Measurements from ENCODE around the gene STK32C.
"Not testable (repeated sequence)": the region's sequence is repeated elsewhere in the genome, so short reads cannot be mapped to it uniquely, and the experiment has no call there.

Gene STK32C

GRCh38 chr10:132352462-132353308 lies 44.9 kb upstream of the STK32C start:
- DNase-seq (ENCODE audit: low read depth), result peak; percentile 72

DNA sequence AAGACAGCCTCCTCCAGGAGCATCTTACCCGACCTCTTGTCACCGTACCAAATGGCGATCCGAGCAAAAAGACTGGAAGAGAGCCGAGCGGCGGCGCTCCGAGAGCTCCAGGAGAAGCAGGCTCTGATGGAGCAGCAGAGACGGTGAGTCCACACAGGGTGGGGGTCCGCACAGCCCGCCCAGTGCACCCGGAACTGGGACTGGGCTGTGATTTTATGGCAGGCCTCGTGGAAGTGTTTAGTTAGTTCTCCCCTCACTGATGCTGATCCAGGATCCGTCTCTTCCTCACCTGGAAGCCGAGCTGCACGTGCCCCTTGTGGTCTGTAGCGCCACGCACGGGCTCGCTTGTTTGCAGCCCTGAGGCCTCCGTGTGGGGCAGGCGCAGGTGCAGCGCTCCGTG lies 43.9 kb upstream of the STK32C start:
- no peak overlapping the region for H3K4me3 ChIP-seq (ENCODE audit: low read depth, low read length)
- TF ChIP-seq, protein P1, sequence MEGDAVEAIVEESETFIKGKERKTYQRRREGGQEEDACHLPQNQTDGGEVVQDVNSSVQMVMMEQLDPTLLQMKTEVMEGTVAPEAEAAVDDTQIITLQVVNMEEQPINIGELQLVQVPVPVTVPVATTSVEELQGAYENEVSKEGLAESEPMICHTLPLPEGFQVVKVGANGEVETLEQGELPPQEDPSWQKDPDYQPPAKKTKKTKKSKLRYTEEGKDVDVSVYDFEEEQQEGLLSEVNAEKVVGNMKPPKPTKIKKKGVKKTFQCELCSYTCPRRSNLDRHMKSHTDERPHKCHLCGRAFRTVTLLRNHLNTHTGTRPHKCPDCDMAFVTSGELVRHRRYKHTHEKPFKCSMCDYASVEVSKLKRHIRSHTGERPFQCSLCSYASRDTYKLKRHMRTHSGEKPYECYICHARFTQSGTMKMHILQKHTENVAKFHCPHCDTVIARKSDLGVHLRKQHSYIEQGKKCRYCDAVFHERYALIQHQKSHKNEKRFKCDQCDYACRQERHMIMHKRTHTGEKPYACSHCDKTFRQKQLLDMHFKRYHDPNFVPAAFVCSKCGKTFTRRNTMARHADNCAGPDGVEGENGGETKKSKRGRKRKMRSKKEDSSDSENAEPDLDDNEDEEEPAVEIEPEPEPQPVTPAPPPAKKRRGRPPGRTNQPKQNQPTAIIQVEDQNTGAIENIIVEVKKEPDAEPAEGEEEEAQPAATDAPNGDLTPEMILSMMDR (conservative IDR thresholded peaks at IDR 0.05; ENCODE audit: low read depth, low read length), result no peak
- no peak for DNase-seq (ENCODE audit: low read depth)

More at GRCh38 chr10:132352462-132353308, 44.9 kb upstream of the STK32C start:
- TF ChIP-seq, protein P1 (conservative IDR thresholded peaks at IDR 0.05; ENCODE audit: low read depth, low read length), result peak; percentile 84
- not testable (repeated sequence) for H3K4me3 ChIP-seq (ENCODE audit: low read depth, low read length)

- no peak overlapping the region for H3K4me3 ChIP-seq (ENCODE audit: low read depth, low read length)
- TF ChIP-seq, protein P1 (conservative IDR thresholded peaks at IDR 0.05; ENCODE audit: low read depth, low read length), result no peak
- no peak for DNase-seq (ENCODE audit: low read depth)
These were observed 43.2 kb upstream of the STK32C start for GRCh38 chr10:132350946-132351345.

- no peak overlapping the region for H3K4me3 ChIP-seq (ENCODE audit: low read depth, low read length)
- no peak for DNase-seq (ENCODE audit: low read depth)
- TF ChIP-seq, protein P1 (conservative IDR thresholded peaks at IDR 0.05; ENCODE audit: low read depth, low read length), result no peak
These were observed 42.6 kb upstream of the STK32C start for GRCh38 chr10:132350391-132350790.

GRCh38 chr10:132349766-132350165 lies 42.0 kb upstream of the STK32C start:
- TF ChIP-seq, protein P1 (conservative IDR thresholded peaks at IDR 0.05; ENCODE audit: low read depth, low read length), result no peak
- no peak for DNase-seq (ENCODE audit: low read depth)
- no peak overlapping the region for H3K4me3 ChIP-seq (ENCODE audit: low read depth, low read length)

DNA sequence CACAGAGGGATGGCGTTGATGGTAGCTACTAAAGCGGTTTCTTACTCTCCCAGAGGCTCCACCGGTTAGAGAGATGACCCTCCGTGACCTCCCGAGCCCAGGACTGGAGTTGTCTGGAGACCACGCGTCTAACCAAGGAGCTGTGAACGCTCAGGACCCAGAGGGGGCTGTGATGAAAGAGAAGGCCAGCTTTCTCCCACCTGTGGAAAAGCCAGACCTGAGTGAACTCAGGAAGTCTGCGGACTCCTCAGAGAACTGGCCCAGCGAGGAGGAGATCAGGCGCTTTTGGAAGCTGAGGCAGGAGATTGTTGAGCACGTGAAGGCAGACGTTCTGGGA lies 40.1 kb upstream of the STK32C start:
- no peak for DNase-seq (ENCODE audit: low read depth)
- TF ChIP-seq, protein P1 (conservative IDR thresholded peaks at IDR 0.05; ENCODE audit: low read depth, low read length), result no peak
- no peak overlapping the region for H3K4me3 ChIP-seq (ENCODE audit: low read depth, low read length)

Measured in choroid plexus epithelial cell (primary cell).